ENCODE results near the gene LHFPL3. TPM values are rescaled to one million over a fixed set of nuclear protein-coding genes. Genes with fewer than 3 reads are reported as not detected.

Gene LHFPL3
- total RNA-seq, 1 experiment from 2014 or later = not detected

- POLR2A ChIA-PET (ENCODE audit: unreplicated experiment) = no interaction called here
- Histone ChIP-seq H3K4me3 (no peak overlapping the region), H3K36me3 (ENCODE audit: low read depth) (no peaks in the 10 kb centered on the region), H3K9me2 (ENCODE audit: insufficient read depth) (no peaks in the 10 kb centered on the region), H3K4me1 (replicated peaks; ENCODE audit: insufficient read depth) (no peaks in the 10 kb centered on the region), H3K9me3 (ENCODE audit: insufficient read depth, low read depth) (no peaks in the 10 kb centered on the region), H2AFZ (no peak overlapping the region), H3K79me2 (ENCODE audit: low read depth) (no peaks in the 10 kb centered on the region), H3F3A (ENCODE audit: insufficient read depth, low read depth) (no peaks in the 10 kb centered on the region), H3K27me3 (ENCODE audit: insufficient read depth, low read depth) (peaks cover 14% of the 10 kb centered on the region; the same call in 1 of the 2 replicates), H3K4me2 (no peak overlapping the region), H3K27ac (no peak overlapping the region), H4K20me1 (ENCODE audit: insufficient read depth) (no peaks in the 10 kb centered on the region)
- DNase-seq = no peak
- TF ChIP-seq EZH2 (IDR thresholded peaks at IDR 0.05; ENCODE audit: low read depth) = no peak
- TF ChIP-seq, protein P1, sequence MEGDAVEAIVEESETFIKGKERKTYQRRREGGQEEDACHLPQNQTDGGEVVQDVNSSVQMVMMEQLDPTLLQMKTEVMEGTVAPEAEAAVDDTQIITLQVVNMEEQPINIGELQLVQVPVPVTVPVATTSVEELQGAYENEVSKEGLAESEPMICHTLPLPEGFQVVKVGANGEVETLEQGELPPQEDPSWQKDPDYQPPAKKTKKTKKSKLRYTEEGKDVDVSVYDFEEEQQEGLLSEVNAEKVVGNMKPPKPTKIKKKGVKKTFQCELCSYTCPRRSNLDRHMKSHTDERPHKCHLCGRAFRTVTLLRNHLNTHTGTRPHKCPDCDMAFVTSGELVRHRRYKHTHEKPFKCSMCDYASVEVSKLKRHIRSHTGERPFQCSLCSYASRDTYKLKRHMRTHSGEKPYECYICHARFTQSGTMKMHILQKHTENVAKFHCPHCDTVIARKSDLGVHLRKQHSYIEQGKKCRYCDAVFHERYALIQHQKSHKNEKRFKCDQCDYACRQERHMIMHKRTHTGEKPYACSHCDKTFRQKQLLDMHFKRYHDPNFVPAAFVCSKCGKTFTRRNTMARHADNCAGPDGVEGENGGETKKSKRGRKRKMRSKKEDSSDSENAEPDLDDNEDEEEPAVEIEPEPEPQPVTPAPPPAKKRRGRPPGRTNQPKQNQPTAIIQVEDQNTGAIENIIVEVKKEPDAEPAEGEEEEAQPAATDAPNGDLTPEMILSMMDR (conservative IDR thresholded peaks at IDR 0.05) = no peak
- CTCF ChIA-PET = no interaction called here
- no TSS peak for BruUV-seq (replicated peaks)
- intact Hi-C loops (cut with micrococcal nuclease; ENCODE audit: unreplicated experiment) = no loop called here
Measured at GRCh38 chr7:104288137-104288536, 40.3 kb upstream of the LHFPL3 start.

GRCh38 chr7:104294291-104294690, 34.1 kb upstream of the LHFPL3 start:
- no peak for TF ChIP-seq EZH2 (IDR thresholded peaks at IDR 0.05; ENCODE audit: low read depth)
- TF ChIP-seq, protein P1 (conservative IDR thresholded peaks at IDR 0.05) = no peak
- intact Hi-C loops (cut with micrococcal nuclease; ENCODE audit: unreplicated experiment) = no loop called here

DNA sequence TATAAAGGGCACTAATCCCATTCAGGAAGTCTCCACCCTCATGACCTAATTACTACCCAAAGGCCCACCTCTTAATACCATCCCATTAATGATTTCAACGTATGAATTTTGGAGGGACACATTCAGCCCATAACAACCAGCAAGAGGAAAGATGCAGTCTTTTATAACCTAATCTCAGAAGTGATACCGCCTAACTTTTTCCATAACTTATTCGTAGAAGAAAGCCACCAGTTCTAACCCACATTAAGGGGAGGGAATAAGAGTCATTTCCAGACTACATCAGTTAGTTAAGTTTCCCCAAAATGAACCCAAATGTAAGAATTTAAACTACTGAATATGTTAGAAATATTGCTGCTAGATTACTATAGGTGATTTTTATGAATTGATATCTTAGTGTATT, 32.1 kb upstream of the LHFPL3 start:
- no peak overlapping the region for H2AFZ ChIP-seq
- TF ChIP-seq, protein P1 (conservative IDR thresholded peaks at IDR 0.05) = no peak
- TF ChIP-seq EZH2 (IDR thresholded peaks at IDR 0.05; ENCODE audit: low read depth) = no peak
- H3K9me2 ChIP-seq (ENCODE audit: insufficient read depth) = no peaks in the 10 kb centered on the region
- H3K27ac ChIP-seq = no peak overlapping the region
- no peak overlapping the region for H3K4me2 ChIP-seq
- BruUV-seq (replicated peaks) = no TSS peak
- H3K79me2 ChIP-seq (ENCODE audit: low read depth) = no peaks in the 10 kb centered on the region
- ChIA-PET POLR2A (ENCODE audit: unreplicated experiment) (interaction anchor here (0.7 kb wide), 1 partner anchor 158 kb away, joined by 3 read pairs; no protein-coding TSS in a partner anchor), CTCF (no interaction called here)
- intact Hi-C loops (cut with micrococcal nuclease; ENCODE audit: unreplicated experiment) = no loop called here
- no peaks in the 10 kb centered on the region for H3F3A ChIP-seq (ENCODE audit: insufficient read depth, low read depth)
- no peaks in the 10 kb centered on the region for H4K20me1 ChIP-seq (ENCODE audit: insufficient read depth)
- H3K27me3 ChIP-seq (ENCODE audit: insufficient read depth, low read depth) = peaks cover 6% of the 10 kb centered on the region; the same call in 1 of the 2 replicates
- H3K9me3 ChIP-seq (ENCODE audit: insufficient read depth, low read depth) = no peaks in the 10 kb centered on the region
- no peak for DNase-seq
- H3K36me3 ChIP-seq (ENCODE audit: low read depth) = no peaks in the 10 kb centered on the region
- no peak overlapping the region for H3K4me3 ChIP-seq
- H3K4me1 ChIP-seq (replicated peaks; ENCODE audit: insufficient read depth) = no peaks in the 10 kb centered on the region

More at GRCh38 chr7:104294291-104294690, 34.1 kb upstream of the LHFPL3 start:
- DNase-seq = no peak
- Histone ChIP-seq H3K4me2 (no peak overlapping the region), H3K4me3 (no peak overlapping the region), H3K36me3 (ENCODE audit: low read depth) (no peaks in the 10 kb centered on the region), H3K27me3 (ENCODE audit: insufficient read depth, low read depth) (peaks cover 6% of the 10 kb centered on the region; the same call in 1 of the 2 replicates), H2AFZ (no peak overlapping the region), H3K9me3 (ENCODE audit: insufficient read depth, low read depth) (no peaks in the 10 kb centered on the region), H3K4me1 (replicated peaks; ENCODE audit: insufficient read depth) (no peaks in the 10 kb centered on the region), H3K9me2 (ENCODE audit: insufficient read depth) (no peaks in the 10 kb centered on the region), H4K20me1 (ENCODE audit: insufficient read depth) (no peaks in the 10 kb centered on the region), H3K79me2 (ENCODE audit: low read depth) (no peaks in the 10 kb centered on the region), H3F3A (ENCODE audit: insufficient read depth, low read depth) (no peaks in the 10 kb centered on the region), H3K27ac (no peak overlapping the region)
- BruUV-seq (replicated peaks) = no TSS peak
- ChIA-PET CTCF (no interaction called here), POLR2A (ENCODE audit: unreplicated experiment) (no interaction called here)
